ENCODE results near the gene RBM15.

GRCh38 chr1:110348771-110349170 lies 9.6 kb downstream of the RBM15 start:
- no peak for TF ChIP-seq CTCF (IDR thresholded peaks at IDR 0.05; ENCODE audit: low read depth, low read length)
- TF ChIP-seq POLR2A (IDR thresholded peaks at IDR 0.05; ENCODE audit: extremely low read depth, insufficient read length), result no peak

Data from NB4 (cell line).